ENCODE results near the gene C2orf68.

- TF ChIP-seq CREB1 (IDR thresholded peaks at IDR 0.05; ENCODE audit: low read depth) (no peak), YY1 (IDR thresholded peaks at IDR 0.05; ENCODE audit: low read depth) (no peak), TCF12 (IDR thresholded peaks at IDR 0.05; ENCODE audit: low read depth) (no peak), NFIC (IDR thresholded peaks at IDR 0.05) (no peak), TAF1 (IDR thresholded peaks at IDR 0.05; ENCODE audit: low read depth) (no peak), EP300 (IDR thresholded peaks at IDR 0.05; ENCODE audit: borderline replicate concordance) (no peak)
Measured at GRCh38 chr2:85611217-85611704, 605 bp downstream of the C2orf68 start.
